ENCODE data around the gene AVPR2. TPM values are rescaled to one million over a fixed set of nuclear protein-coding genes. Genes with fewer than 3 reads are reported as not detected.

The AVPR2 gene
- polyA plus RNA-seq, 1 experiment, result not detected

DNA sequence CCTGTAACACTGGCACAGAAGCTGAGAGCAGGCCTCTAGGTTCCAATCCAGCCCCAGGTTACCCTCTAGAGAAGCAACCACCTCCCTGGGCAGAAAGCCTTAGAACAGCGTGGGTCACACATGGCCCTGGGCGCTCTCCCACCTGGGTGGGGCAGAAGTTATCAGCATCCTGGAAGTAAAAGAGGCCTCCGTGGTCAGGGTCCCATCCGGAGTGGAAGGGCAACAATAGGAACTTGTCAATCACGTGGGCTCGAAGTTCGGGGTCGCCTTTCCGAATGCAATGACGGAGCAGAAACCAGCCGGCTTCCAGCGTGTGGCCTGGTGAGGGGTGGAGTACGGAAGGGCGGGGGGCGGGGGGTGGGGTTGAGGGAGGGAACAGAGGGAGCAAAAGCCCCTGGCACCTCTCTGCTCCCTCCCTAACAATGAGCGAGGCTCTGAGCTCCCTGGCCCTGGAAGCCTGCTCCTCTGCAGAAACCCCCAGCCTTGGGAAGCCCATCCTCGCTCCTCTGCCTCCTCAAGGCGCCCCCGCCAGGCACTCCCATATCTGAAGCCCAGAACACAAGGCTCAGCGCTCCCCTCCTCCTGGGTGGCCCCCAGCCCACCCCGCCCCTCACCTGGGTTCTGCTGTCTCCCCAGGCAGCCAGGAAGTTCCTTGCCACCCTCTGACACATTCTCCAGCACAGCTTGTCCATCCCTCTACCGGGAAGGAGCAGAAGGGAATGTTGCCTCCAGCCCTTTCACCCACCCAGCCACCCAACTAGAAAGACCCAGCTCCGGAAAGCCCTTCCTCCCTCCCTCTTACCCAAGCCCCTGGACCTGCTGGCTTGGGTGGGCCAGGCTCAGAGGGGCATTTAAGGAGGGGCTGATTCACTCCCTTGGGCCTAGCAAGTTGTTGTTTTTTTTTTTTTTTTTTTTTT is 37.1 kb downstream of the AVPR2 start:
- TF ChIP-seq, protein P1, sequence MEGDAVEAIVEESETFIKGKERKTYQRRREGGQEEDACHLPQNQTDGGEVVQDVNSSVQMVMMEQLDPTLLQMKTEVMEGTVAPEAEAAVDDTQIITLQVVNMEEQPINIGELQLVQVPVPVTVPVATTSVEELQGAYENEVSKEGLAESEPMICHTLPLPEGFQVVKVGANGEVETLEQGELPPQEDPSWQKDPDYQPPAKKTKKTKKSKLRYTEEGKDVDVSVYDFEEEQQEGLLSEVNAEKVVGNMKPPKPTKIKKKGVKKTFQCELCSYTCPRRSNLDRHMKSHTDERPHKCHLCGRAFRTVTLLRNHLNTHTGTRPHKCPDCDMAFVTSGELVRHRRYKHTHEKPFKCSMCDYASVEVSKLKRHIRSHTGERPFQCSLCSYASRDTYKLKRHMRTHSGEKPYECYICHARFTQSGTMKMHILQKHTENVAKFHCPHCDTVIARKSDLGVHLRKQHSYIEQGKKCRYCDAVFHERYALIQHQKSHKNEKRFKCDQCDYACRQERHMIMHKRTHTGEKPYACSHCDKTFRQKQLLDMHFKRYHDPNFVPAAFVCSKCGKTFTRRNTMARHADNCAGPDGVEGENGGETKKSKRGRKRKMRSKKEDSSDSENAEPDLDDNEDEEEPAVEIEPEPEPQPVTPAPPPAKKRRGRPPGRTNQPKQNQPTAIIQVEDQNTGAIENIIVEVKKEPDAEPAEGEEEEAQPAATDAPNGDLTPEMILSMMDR (IDR thresholded peaks at IDR 0.05; ENCODE audit: low read depth, low read length), result no peak
- no peaks in the 10 kb centered on the region for H3K9me3 ChIP-seq (ENCODE audit: control insufficient read depth, insufficient read depth, low read length)
- no peak overlapping the region for H3K4me3 ChIP-seq (ENCODE audit: low read depth, low read length)
- CTCF ChIA-PET, result interaction anchor here (0.7 to 0.8 kb wide), 2 partner anchors 18 to 480 kb away, joined by 3 to 4 read pairs; no protein-coding TSS in a partner anchor
- H3K27me3 ChIP-seq (ENCODE audit: control insufficient read depth, insufficient read depth, low read length), result no peaks in the 10 kb centered on the region
- POLR2A ChIA-PET, result no interaction called here
- H3K27ac ChIP-seq (ENCODE audit: low read depth, low read length), result no peak overlapping the region
- no peak for DNase-seq (ENCODE audit: low read depth, low spot score)

DNA sequence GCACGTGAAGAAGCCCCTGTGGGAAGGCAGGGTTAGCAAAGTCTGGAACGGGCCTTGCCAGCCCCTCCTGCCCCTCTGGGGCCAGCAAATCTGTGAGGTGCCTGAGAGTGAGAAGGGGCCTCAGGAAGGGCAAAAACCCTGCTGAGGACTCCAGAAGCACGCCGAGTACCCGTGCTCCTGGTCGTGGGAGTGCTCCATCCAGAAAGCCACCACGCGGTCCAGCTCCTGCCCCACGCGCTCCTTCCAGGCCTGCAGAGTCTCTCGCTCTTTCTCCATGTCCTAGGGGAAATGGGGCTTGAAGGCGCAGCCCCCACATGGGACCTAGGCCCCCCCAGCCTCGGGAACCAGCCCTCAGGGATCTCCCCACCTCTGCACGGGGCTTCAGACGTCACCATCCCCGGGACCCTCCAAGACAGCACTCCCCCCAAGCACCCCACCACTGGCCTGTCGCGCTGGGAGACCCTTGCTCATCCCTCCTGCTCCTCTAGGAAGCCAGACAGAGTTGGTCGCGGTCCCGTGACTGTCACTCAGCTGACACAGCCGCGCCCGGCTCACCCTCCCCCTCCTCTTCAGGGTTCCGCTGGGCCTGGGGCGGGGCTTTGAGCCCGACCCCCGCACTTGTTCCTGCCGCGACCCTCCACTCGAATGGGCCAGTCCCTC is 39.8 kb downstream of the AVPR2 start, which contains the start of gene RENBP:
Gene RENBP (minus strand): TSS at position 504 of the 660 bp plus-strand sequence. CDS start 33 bp downstream, at position 471.
- no peak within 1 kb of the TSS for H3K27ac ChIP-seq (ENCODE audit: low read depth, low read length)
- ChIA-PET POLR2A (no interaction called here), CTCF (interaction anchor here (1.3 kb wide), 1 partner anchor 17 kb away, joined by 3 read pairs; no protein-coding TSS in a partner anchor)
- TF ChIP-seq, protein P1 (IDR thresholded peaks at IDR 0.05; ENCODE audit: low read depth, low read length), result no peak
- no peak within 1 kb of the TSS for H3K4me3 ChIP-seq (ENCODE audit: low read depth, low read length)
- no peaks in the 10 kb centered on the region for H3K27me3 ChIP-seq (ENCODE audit: control insufficient read depth, insufficient read depth, low read length)
- no peaks in the 10 kb centered on the region for H3K9me3 ChIP-seq (ENCODE audit: control insufficient read depth, insufficient read depth, low read length)
- DNase-seq (ENCODE audit: low read depth, low spot score), result no peak

DNA sequence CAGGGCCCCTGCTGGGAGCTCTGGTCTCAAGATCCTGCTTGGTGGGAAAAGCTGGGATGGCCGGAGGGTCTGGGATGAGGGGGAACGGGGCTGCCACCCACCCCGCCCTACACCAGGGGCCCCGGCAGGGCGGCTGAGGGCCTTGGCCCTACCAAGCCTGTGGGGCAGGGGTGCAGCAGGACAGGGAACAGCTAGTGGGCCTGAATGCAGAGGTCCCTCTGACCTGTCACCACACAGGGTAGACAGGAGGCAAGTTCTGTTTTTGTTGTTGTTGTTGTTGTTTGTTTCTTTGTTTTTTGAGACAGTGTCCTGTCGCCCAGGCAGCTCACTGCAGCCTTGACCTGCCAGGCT is 40.3 kb downstream of the AVPR2 start:
- TF ChIP-seq, protein P1 (IDR thresholded peaks at IDR 0.05; ENCODE audit: low read depth, low read length), result no peak
- DNase-seq (ENCODE audit: low read depth, low spot score), result no peak
- H3K27ac ChIP-seq (ENCODE audit: low read depth, low read length), result no peak overlapping the region
- H3K9me3 ChIP-seq (ENCODE audit: control insufficient read depth, insufficient read depth, low read length), result no peaks in the 10 kb centered on the region
- no peak overlapping the region for H3K4me3 ChIP-seq (ENCODE audit: low read depth, low read length)
- ChIA-PET POLR2A (no interaction called here), CTCF (interaction anchor here (0.7 to 1.3 kb wide), 3 partner anchors 17 to 334 kb away, joined by 3 to 5 read pairs (median 3); no protein-coding TSS in a partner anchor)
- no peaks in the 10 kb centered on the region for H3K27me3 ChIP-seq (ENCODE audit: control insufficient read depth, insufficient read depth, low read length)

DNA sequence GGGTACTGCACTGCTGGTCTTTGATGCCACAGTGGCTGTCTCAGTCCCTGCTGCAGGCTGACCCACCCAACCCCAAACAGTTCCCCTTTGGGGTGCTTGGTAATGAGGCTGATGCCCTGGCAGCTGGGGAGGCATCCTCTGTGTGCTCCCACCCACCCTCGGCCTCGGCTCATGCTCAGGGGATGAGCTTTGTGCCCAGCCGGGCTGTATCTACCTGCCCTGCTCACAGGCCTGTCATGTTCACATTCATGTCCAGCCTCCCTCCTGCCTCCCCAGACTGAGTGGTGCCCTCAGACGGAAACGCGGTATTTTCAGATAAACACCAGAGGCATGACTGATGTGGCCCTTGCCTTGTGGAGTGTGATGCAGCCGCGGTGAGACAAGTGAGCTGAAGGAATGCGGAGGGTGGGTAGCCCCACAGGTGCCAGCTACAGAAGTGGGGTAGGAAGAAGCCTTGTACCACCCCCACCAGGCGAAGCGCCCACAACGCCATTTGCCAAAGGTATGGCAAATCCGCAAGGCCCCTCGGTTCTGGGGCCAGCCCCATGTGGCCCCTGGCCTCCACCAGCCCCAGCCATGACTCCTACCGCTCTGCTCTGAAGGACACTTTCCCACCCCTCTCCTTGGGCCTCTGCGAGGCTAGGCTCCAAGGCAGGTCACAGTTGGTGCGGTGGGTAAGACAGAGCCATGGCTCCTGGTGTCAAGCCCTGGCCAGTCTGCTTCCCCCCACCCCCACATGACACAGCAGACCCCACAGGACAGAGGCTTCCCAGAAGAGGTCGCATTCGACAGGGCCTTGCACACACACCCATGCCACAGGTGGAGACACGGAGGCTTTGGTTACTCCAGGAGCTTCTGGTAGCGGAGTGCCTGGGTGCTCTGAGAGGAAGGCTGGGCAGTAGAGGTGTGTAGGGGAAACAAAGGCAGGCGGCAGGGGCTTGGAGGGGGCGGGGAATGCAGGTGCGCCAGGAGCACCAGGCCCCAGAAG is 41.8 kb downstream of the AVPR2 start:
- POLR2A ChIA-PET, result interaction anchor here (0.7 to 1.7 kb wide), 3 partner anchors 11 to 205 kb away, joined by 3 to 4 read pairs (median 3); partner anchors contain the start of gene NAA10
- CTCF ChIA-PET, result interaction anchor here (0.6 to 4.0 kb wide), 22 partner anchors 8 to 995 kb away, joined by 3 to 33 read pairs (median 6); partner anchors contain the start of genes HCFC1, NAA10 and PLXNB3
- Histone ChIP-seq H3K9me3 (ENCODE audit: control insufficient read depth, insufficient read depth, low read length) (no peaks in the 10 kb centered on the region; the same call in 1 of the 2 replicates), H3K4me3 (ENCODE audit: low read depth, low read length) (no peak overlapping the region), H3K27ac (ENCODE audit: low read depth, low read length) (no peak overlapping the region), H3K27me3 (ENCODE audit: control insufficient read depth, insufficient read depth, low read length) (no peaks in the 10 kb centered on the region)
- TF ChIP-seq, protein P1 (IDR thresholded peaks at IDR 0.05; ENCODE audit: low read depth, low read length), result no peak
- no peak for DNase-seq (ENCODE audit: low read depth, low spot score)

Data from AG04450 (cell line).